Activated T-cell treated with anti-CD3 and anti-CD28 coated beads for 48 hours (primary cell): Measurements from ENCODE around the gene CFAP61.

Source experiments
- DNase-seq: peaks from one replicate; pipeline ENCODE4 v3.0.0-alpha.2; 2020; ENCODE audit warnings: low read depth

The CFAP61 gene

DNA sequence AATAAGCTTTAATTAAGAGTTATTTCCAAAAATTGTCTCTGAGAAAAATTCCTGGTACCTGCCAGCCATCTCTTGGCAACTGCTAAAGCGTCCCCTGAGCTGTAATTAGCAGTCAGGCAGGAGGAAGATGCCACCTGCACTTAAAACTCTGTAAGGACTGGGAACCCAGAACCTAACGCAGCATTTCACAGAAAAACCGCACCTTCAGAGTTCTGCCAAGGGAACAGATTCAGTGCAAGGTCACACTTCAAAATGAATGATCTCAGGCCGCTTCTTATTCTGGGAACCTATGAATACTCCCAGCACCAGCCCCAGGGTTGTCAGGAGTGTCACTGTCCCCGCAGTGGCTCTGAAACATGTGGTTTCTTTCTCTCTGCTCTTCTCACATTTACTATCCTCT is 352.3 kb downstream of the CFAP61 start:
- DNase-seq, result no peak

DNA sequence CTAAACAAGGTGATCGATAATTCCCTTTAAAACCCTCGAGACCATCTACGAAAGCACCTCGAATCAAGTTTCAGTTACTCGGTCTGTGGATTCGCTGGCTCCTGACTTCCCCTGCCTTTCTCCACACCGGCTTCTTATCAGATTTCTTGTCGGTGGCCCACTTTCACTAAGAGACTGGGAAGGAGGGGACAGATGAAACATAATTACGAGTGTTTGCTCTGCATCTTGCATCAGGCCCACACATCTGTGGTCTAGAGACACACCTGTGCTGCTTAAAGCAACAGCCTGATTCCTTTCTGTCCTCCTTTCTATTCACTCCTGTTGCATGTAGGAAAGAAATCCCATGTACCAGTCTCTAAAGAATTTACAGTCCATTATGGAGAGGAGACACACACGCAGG is 353.3 kb downstream of the CFAP61 start:
- DNase-seq, result no peak

DNA sequence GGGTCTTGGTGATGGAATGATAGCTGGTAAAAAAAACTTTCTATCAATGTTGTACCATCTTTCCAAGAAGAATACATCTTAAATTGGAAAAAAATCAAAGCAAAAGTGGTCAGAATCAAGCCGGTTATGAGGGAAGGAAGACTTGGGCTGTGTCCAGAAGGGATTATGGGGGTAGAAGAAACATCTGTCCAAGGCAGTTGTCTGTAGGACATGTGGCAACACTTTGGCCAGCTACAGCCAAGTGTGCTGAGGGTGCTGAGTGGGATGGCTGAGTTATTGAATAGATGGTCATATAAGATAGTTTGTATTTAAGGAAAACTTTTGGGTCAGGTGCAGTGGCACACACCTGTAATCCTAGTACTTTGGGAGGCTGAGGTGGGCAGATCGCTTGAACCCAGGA is 354.0 kb downstream of the CFAP61 start:
- no peak for DNase-seq

DNA sequence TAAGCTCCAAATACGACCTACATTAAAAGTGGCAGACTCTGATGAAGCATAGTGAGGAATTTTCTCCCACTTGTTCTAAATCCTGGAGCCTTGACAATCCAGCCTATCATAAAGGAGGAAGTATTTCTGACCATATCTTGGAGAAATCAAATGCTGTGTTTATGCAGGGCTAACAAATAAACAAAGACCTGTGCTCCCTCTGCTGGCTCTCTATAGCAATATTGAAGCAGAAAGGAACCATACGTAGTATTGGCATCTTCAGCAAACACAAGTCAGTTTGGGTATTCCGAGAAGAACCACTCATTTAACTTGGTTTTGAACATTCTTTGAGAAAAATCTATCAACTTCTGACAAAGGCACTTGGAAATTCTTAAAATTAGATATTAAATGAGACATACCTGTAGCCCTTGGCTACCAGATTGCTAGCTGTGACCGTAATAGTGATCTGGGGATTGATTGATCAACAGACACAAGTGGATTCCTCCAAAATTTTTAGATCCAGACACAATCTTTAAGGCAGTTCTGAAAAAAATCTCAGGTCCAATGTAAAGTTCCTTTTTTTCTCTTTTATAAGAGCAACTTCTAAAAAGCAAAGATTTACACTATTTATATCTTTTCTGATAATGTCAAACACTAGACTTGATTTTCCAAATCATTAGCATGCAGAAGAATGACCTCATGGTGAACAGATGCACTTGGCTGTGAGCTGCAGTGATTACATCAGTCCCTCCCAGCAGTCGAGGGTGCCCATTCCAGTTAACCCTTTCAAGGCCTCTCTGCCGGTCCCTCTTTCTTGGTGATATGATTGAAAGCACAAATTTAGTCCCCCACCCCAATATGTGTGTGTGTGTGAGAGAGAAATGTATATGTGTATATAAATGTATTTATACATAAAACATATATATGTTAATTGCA is 355.8 kb downstream of the CFAP61 start:
- no peak for DNase-seq

DNA sequence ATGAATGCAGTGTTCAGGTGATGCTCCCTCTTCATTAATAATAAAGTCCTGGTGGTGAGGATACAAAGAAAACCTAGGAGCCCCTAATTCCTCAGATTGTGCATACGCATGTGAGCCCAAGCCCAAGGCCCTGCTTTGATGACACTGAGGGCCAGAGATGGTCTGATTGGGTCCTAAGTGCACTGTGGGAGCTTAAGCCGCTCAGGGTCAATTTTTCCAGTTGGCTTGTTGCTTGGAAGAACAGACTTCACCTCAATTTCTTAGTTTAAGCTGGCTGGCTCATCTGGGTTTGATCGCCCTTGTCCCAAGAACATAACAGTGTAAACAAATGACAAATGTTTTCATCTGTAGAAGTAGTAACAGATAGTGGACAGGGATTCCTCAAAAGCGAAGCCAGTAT is 357.0 kb downstream of the CFAP61 start:
- no peak for DNase-seq
